Lung (tissue), 12 donors: Measurements from ENCODE around the gene CTDSP2. TPM values are rescaled to one million over a fixed set of nuclear protein-coding genes. Genes with fewer than 3 reads are reported as not detected.

Experiments
- ATAC-seq: fragments of 200-7000 bp; cut with Tn5 transposase; one replicate; pipeline ENCODE4 v1.9.1; 2020; ENCODE audit warnings: moderate number of reproducible peaks; ENCODE audit not compliant: insufficient read depth, low FRiP score
- DNase-seq, 3 donors: peaks; one replicate each; pipeline ENCODE4 v3.0.0-alpha.2; 2013 to 2017
- H3K27ac ChIP-seq, 2 donors: one replicate each; pipeline ENCODE4 v1.5.1; 2013; ENCODE audit warnings: mild to moderate bottlenecking in 2 of 2, moderate library complexity in 2 of 2, control low read depth in 1 of 2, inconsistent platforms in 1 of 2, low read depth in 1 of 2, low read length in 1 of 2
- H3K27me3 ChIP-seq, 3 donors: one replicate each; pipeline ENCODE4 v1.5.1; 2013; ENCODE audit warnings: low read length in 2 of 3; ENCODE audit not compliant: control insufficient read depth in 3 of 3, insufficient read depth in 3 of 3
- H3K36me3 ChIP-seq, 4 donors: one replicate each; pipeline ENCODE4 v1.5.1; 2013; ENCODE audit warnings: low read length in 4 of 4, mild to moderate bottlenecking in 1 of 4, moderate library complexity in 1 of 4; ENCODE audit not compliant: control insufficient read depth in 4 of 4, insufficient read depth in 4 of 4
- H3K4me1 ChIP-seq, 5 donors: one replicate each; pipeline ENCODE4 v1.5.1; 2013; ENCODE audit warnings: low read length in 5 of 5, mild to moderate bottlenecking in 2 of 5, moderate library complexity in 1 of 5; ENCODE audit not compliant: control insufficient read depth in 5 of 5, insufficient read depth in 5 of 5
- H3K4me3 ChIP-seq: one replicate; pipeline ENCODE4 v1.5.1; 2013; ENCODE audit warnings: mild to moderate bottlenecking, control low read depth, moderate library complexity
- H3K9ac ChIP-seq, 2 donors: one replicate each; pipeline ENCODE4 v1.5.1; 2013; ENCODE audit warnings: low read length in 2 of 2, control low read depth in 1 of 2; ENCODE audit not compliant: insufficient read depth in 1 of 2
- H3K9me3 ChIP-seq, 4 donors: one replicate each; pipeline ENCODE4 v1.5.1; 2013; ENCODE audit warnings: low read length in 3 of 4, mild to moderate bottlenecking in 1 of 4, moderate library complexity in 1 of 4; ENCODE audit not compliant: control insufficient read depth in 4 of 4, insufficient read depth in 3 of 4
- WGBS, 2 donors: extraction: QIAGEN DNeasy Blood & Tissue Kit; methylation state at CpG; one replicate each; pipeline ENCODE4 v1.1.7; 2013; 5-methylcytosine and 5-hydroxymethylcytosine counted together
- polyA plus RNA-seq, 2 donors: library from polyadenylated mRNA; stranded (reverse); fragments of 200-250 nt; gene quantifications; one replicate each; pipeline ENCODE4 v1.2.1, GENCODE V29; 2013
- total RNA-seq, 2 donors: library from RNA; depleted of rRNA in 1 of 2; stranded (reverse); fragments of >200 nt in 1 of 2; gene quantifications; one replicate each; pipeline ENCODE4 v1.2.1, GENCODE V29; 2014 to 2021
- TF ChIP-seq, protein P1 (sequence below): IDR thresholded peaks from 2 replicates; pipeline ENCODE4 v1.5.1; 2012; ENCODE audit warnings: mild to moderate bottlenecking; ENCODE audit errors: control extremely low read depth, extremely low read depth
- donor health status: control.
- donor health status: control.
- donor health status: Bipolar disorder and iron deficiency.
- donor health status: healthy.
- donor health status: DM: yes; HTN: yes; CAD: no.

Gene CTDSP2
- total and polyA plus RNA-seq, 4 donors = 46.8 to 179 (median 133) TPM

DNA sequence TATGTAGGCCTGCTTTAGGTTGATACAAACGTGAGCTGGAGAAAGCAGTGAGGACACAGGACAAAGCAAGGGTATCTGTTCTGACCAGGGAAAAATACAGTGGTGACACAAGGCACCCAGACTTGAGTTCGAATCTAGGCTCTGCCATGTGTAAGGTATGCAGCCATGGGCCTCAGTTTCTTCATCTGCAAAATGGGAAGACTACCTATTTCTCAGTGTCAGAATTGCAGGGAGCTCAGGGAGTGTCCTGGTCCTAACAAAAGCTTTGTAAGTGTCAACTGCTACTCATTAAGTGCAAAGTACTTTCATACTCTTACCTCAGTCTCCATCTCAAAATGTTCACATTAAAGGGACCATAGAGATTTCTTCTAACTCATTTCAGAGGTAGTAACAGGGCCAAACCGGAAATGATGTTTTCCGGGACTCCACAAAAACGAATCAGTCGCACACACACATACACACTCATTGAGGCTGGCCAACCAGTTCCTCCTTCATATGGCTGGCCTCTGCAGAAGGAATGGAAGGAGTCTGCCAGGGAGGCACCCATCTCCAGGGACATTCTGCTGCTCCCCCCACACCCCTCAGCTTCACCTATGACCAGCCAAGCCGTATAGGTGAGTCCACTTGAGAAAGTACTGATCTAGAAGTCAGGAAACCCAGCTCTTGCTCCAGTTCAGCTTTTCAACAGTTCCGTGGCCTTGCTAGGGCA lies 7.8 kb downstream of the CTDSP2 start:
- Histone ChIP-seq H3K9ac (peak overlapping the region in 1 of 2 donors; percentile 81), H3K9me3 (no peaks in the 10 kb centered on the region), H3K27me3 (no peaks in the 10 kb centered on the region), H3K27ac (peak overlapping the region; percentile 57 to 93), H3K36me3 (peaks cover 0 to 12% (median 4%) of the 10 kb centered on the region in 4 donors), H3K4me1 (peaks cover 53 to 98% (median 80%) of the 10 kb centered on the region in 5 donors), H3K4me3 (no peak overlapping the region)
- TF ChIP-seq, protein P1, sequence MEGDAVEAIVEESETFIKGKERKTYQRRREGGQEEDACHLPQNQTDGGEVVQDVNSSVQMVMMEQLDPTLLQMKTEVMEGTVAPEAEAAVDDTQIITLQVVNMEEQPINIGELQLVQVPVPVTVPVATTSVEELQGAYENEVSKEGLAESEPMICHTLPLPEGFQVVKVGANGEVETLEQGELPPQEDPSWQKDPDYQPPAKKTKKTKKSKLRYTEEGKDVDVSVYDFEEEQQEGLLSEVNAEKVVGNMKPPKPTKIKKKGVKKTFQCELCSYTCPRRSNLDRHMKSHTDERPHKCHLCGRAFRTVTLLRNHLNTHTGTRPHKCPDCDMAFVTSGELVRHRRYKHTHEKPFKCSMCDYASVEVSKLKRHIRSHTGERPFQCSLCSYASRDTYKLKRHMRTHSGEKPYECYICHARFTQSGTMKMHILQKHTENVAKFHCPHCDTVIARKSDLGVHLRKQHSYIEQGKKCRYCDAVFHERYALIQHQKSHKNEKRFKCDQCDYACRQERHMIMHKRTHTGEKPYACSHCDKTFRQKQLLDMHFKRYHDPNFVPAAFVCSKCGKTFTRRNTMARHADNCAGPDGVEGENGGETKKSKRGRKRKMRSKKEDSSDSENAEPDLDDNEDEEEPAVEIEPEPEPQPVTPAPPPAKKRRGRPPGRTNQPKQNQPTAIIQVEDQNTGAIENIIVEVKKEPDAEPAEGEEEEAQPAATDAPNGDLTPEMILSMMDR = no peak
- no peak for DNase-seq
- ATAC-seq = peak; percentile 16
- WGBS, 2 donors = 13 to 15% methylated on average over 8 of the region's 8 CpGs

DNA sequence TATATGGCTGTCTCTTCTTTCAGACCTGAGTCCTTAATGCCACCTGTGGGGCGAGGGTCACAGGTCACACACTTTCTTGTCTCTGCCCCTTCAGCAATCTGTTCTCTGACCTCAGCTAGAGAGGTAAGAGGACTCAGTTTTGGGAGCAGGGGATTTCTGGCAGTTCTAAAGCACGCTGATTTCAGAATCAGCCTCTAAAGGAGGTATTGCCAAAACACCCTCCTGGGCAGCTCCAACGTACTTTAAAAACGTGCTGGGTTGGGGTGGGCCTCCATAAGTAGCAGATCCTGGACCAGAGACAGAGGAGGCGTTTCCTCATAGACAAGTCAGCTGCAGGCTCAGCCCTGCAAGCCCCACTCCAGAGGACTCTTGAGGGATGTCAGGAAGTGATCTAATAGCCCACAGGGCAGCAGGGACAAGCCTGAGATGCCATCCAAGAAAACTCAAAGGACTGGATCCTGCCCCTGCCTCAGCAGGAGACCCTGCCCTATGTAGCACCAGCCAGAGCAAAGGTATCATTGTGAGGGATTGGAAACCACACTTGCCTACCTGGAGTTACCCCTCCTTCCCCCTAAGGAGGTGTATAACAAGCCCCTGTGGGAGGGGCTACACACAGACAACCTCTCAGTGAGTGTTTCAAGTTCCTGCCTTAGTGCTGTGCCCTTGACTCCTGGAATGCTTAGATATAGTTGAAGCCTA lies 8.5 kb downstream of the CTDSP2 start:
- H3K4me1 ChIP-seq = peaks cover 60 to 98% (median 80%) of the 10 kb centered on the region in 5 donors
- no peaks in the 10 kb centered on the region for H3K9me3 ChIP-seq
- H3K9ac ChIP-seq = peak overlapping the region in 1 of 2 donors; percentile 81
- peaks cover 0 to 12% (median 4%) of the 10 kb centered on the region in 4 donors for H3K36me3 ChIP-seq
- TF ChIP-seq, protein P1 = no peak
- peak overlapping the region; percentile 57 to 93 for H3K27ac ChIP-seq
- no peak overlapping the region for H3K4me3 ChIP-seq
- 10 to 17% methylated on average over 5 of the region's 5 CpGs for WGBS, 2 donors
- DNase-seq (peak; percentile 67 to 91 (median 74)), ATAC-seq (peak; percentile 45)
- H3K27me3 ChIP-seq = no peaks in the 10 kb centered on the region

DNA sequence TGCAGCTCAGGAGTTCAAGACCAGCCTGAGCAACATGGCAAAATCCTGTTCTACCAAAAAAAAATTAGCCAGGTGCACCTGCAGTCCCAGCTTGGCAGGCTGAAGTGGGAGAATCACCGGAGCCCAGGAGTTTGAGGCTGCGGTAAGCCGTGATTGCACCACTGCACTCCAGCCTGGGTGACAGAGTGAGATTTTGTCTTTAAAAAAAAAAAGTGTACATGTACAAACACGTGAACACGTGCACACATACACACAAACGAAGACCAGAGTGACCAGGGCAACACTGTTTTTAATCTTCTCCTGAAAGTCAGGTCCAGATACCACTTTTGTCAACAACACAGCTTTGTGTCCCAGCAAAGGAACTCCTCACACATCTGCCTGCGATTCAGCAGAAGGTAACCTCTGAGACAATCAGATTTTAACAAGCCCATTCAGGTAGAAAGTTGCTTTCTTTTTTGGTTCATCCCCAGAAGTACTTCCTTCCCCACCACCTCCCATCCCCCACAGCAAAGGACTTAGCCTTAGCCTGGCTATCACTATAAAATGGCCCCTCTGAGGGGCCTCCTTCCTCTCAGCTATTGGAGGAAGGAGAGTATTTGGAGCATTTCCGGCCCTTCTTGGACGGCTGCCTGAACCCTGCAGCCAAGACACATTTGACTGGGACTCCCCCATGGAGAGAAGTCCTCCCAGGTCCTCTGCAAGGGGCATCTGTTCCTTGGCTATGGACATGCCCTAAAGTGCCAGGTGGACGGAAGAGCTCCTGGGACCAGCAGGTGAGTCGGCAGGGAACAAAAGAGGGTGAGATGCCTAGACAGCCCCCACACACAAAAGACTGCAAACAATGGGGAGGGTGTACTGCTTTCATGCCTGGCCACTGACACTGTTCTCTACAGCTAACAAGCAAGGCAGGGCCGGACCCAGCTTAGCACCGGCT lies 9.8 kb downstream of the CTDSP2 start:
- Histone ChIP-seq H3K27me3 (no peaks in the 10 kb centered on the region), H3K4me1 (peaks cover 59 to 98% (median 77%) of the 10 kb centered on the region in 5 donors), H3K36me3 (peaks cover 0 to 15% (median 4%) of the 10 kb centered on the region in 4 donors), H3K4me3 (no peak overlapping the region), H3K9me3 (no peaks in the 10 kb centered on the region), H3K9ac (peak overlapping the region in 1 of 2 donors; percentile 62), H3K27ac (peak overlapping the region; percentile 59 to 90)
- ATAC-seq = peak; percentile 3
- DNase-seq = peak; percentile 96 to 99 (median 98)
- TF ChIP-seq, protein P1 = no peak
- WGBS, 2 donors = 4 to 5% methylated on average over 13 of the region's 13 CpGs
